Esophagus squamous epithelium (tissue), 4 donors: Measurements from ENCODE around the gene NEUROD2.

Experiments
- CTCF ChIP-seq, 6 experiments: fragments of 450-650 bp in 4 of 6; fragments of 200-600 bp in 2 of 6; sonication (generic) in 2 of 6; IDR thresholded peaks; one replicate each; pipeline ENCODE4 v1.5.1; 2016 to 2019; ENCODE audit warnings: antibody characterized with exemption in 6 of 6, mild to moderate bottlenecking in 4 of 6, moderate library complexity in 4 of 6
- POLR2A ChIP-seq, 4 donors: fragments of 450-650 bp; IDR thresholded peaks; one replicate each; pipeline ENCODE4 v1.6.1; 2017; ENCODE audit warnings: antibody characterized with exemption in 4 of 4, mild to moderate bottlenecking in 4 of 4, moderate library complexity in 3 of 4

DNA sequence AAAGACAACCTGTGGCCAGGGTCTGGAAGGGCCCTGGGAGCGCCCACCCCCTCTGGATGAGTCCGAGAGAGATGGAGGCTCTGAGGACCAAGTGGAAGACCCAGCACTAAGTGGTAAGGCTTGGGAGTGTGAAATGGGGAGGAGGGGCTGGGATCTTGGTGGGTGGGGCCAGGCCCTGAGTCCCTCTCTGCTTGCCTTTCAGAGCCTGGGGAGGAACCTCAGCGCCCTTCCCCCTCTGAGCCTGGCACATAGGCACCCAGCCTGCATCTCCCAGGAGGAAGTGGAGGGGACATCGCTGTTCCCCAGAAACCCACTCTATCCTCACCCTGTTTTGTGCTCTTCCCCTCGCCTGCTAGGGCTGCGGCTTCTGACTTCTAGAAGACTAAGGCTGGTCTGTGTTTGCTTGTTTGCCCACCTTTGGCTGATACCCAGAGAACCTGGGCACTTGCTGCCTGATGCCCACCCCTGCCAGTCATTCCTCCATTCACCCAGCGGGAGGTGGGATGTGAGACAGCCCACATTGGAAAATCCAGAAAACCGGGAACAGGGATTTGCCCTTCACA lies 28.0 kb upstream of the NEUROD2 start:
- TF ChIP-seq CTCF (IDR thresholded peaks at IDR 0.05), result no peak
- no peak for TF ChIP-seq POLR2A (IDR thresholded peaks at IDR 0.05)
